ENCODE results near the gene MYL6. TPM values are rescaled to one million over a fixed set of nuclear protein-coding genes. Genes with fewer than 3 reads are reported as not detected.

Gene MYL6
- polyA plus RNA-seq, 1 experiment = 5,667 TPM

- Histone ChIP-seq H3K36me3 (ENCODE audit: control insufficient read depth, insufficient read depth, low read length) (peaks cover 38% of the 10 kb centered on the region), H3K27me3 (ENCODE audit: control insufficient read depth, insufficient read depth, low read length) (no peaks in the 10 kb centered on the region), H3K4me3 (ENCODE audit: low read depth, low read length) (no peak overlapping the region)
- ChIA-PET CTCF (interaction anchor here (0.8 to 8.7 kb wide), 3 partner anchors 17 to 45 kb away, joined by 3 to 56 read pairs (median 5); partner anchors contain the start of gene SMARCC2), POLR2A (no interaction called here)
- DNase-seq (ENCODE audit: low read depth) = no peak
- TF ChIP-seq, protein P1, sequence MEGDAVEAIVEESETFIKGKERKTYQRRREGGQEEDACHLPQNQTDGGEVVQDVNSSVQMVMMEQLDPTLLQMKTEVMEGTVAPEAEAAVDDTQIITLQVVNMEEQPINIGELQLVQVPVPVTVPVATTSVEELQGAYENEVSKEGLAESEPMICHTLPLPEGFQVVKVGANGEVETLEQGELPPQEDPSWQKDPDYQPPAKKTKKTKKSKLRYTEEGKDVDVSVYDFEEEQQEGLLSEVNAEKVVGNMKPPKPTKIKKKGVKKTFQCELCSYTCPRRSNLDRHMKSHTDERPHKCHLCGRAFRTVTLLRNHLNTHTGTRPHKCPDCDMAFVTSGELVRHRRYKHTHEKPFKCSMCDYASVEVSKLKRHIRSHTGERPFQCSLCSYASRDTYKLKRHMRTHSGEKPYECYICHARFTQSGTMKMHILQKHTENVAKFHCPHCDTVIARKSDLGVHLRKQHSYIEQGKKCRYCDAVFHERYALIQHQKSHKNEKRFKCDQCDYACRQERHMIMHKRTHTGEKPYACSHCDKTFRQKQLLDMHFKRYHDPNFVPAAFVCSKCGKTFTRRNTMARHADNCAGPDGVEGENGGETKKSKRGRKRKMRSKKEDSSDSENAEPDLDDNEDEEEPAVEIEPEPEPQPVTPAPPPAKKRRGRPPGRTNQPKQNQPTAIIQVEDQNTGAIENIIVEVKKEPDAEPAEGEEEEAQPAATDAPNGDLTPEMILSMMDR (IDR thresholded peaks at IDR 0.05; ENCODE audit: insufficient read depth, low read depth, low read length) = no peak
These were observed 6.2 kb downstream of the MYL6 start for GRCh38 chr12:56164345-56164729.

DNA sequence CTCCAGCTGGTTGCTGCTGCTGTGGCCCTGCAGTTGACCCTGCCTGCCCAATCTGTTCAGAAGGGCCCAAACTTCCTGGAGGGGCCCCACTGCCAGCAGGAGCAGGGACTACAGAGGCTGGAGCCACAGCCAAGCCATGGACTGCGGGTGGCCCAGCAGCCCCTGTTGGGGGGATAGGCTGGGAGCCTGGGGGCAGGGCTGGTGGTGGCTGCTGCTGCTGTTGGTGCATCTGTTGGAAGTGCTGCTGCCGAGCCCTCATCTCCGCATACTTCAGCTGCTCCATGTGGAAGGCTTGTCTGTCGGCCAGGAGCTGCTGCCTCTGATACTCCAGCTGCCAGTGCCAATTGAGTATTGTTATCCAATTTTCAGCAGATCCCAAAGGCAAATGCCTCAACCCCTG, 7.2 kb downstream of the MYL6 start:
- no peak overlapping the region for H3K4me3 ChIP-seq (ENCODE audit: low read depth, low read length)
- ChIA-PET POLR2A (no interaction called here), CTCF (interaction anchor here (1.4 to 8.7 kb wide), 3 partner anchors 23 to 46 kb away, joined by 5 to 56 read pairs (median 5); partner anchors contain the start of gene SMARCC2)
- peaks cover 36% of the 10 kb centered on the region for H3K36me3 ChIP-seq (ENCODE audit: control insufficient read depth, insufficient read depth, low read length)
- DNase-seq (ENCODE audit: low read depth) = no peak
- H3K27me3 ChIP-seq (ENCODE audit: control insufficient read depth, insufficient read depth, low read length) = no peaks in the 10 kb centered on the region
- TF ChIP-seq, protein P1 (IDR thresholded peaks at IDR 0.05; ENCODE audit: insufficient read depth, low read depth, low read length) = no peak

DNA sequence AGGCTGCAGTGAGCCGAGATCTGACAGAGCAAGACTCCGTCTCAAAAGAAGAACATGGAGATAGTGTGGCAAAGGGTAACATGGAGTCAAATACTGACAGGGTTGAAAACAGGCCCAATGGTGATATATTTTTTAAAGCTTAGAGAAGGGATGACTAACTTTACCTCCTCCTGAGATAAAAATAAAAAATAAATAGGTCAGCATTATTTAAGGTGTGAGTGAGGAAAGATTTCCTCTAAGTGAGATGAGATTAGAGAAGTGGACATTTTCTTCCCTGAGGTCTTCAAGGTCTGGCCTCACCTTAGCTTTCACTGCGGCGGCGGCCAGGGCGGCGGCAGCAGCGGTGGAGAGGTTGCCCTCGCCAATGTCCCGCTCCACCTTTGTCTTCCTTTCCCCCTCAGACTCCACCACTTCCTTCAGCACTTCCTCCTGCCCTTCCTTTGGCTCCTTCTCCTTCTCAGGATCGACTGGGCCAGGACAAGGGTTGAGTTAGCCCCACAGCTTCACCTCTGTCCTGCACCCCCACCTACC, 11.1 kb downstream of the MYL6 start:
- ChIA-PET CTCF (no interaction called here), POLR2A (no interaction called here)
- DNase-seq (ENCODE audit: low read depth) = no peak

DNA sequence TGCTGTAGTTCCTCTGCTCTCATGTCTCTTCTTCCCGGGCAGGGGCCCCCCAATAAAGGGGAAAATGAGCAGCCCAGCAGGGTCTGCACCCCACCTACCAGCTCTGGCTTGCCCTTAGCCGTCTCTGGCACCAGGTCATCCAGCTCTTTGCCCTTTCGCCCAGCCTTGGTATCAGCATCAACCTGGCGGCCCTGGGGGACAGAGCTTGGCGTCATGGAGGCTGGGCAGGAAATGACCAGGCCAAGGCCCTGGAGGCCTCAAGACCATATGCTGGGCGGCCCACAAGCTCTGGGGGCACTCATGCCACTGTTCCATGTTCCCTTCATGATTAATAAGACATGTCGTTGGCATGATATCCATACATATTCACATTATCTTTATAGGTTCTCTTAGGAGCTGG, 14.7 kb downstream of the MYL6 start:
- ChIA-PET POLR2A (no interaction called here), CTCF (no interaction called here)
- TF ChIP-seq, protein P1 (IDR thresholded peaks at IDR 0.05; ENCODE audit: insufficient read depth, low read depth, low read length) = no peak
- Histone ChIP-seq H3K4me3 (ENCODE audit: low read depth, low read length) (no peak overlapping the region), H3K36me3 (ENCODE audit: control insufficient read depth, insufficient read depth, low read length) (peaks cover 35% of the 10 kb centered on the region), H3K27me3 (ENCODE audit: control insufficient read depth, insufficient read depth, low read length) (no peaks in the 10 kb centered on the region)
- DNase-seq (ENCODE audit: low read depth) = no peak

More for the DNA sequence above, 11.1 kb downstream of the MYL6 start:
- H3K36me3 ChIP-seq (ENCODE audit: control insufficient read depth, insufficient read depth, low read length) = peaks cover 40% of the 10 kb centered on the region
- no peak overlapping the region for H3K4me3 ChIP-seq (ENCODE audit: low read depth, low read length)
- H3K27me3 ChIP-seq (ENCODE audit: control insufficient read depth, insufficient read depth, low read length) = no peaks in the 10 kb centered on the region
- TF ChIP-seq, protein P1 (IDR thresholded peaks at IDR 0.05; ENCODE audit: insufficient read depth, low read depth, low read length) = no peak

DNA sequence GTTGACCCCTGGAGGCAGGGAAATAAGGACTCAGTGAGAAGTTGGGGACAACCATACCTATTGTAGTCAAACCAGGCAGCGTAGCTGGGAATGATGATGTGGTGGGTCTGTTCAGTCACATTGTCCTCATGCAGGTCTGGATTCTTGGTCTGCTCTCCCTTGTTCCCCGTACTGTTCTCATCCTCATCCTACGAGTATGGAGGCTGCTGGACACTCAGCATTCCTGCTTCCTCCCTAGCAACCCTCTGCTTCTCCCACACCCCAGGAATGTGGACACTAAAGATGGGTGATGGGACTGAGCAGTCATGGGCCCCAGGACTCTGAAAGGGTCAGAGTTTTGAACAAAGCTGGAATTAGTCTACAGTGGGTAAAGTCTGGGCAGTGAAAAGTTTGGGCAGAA, 20.2 kb downstream of the MYL6 start:
- DNase-seq (ENCODE audit: low read depth) = no peak
- TF ChIP-seq, protein P1 (IDR thresholded peaks at IDR 0.05; ENCODE audit: insufficient read depth, low read depth, low read length) = no peak
- Histone ChIP-seq H3K4me3 (ENCODE audit: low read depth, low read length) (no peak overlapping the region), H3K36me3 (ENCODE audit: control insufficient read depth, insufficient read depth, low read length) (peaks cover 31% of the 10 kb centered on the region), H3K27me3 (ENCODE audit: control insufficient read depth, insufficient read depth, low read length) (no peaks in the 10 kb centered on the region)
- CTCF ChIA-PET = interaction anchor here (0.6 to 2.8 kb wide), 2 partner anchors 11 to 361 kb away, joined by 3 to 16 read pairs; partner anchors contain the start of gene SMARCC2
- POLR2A ChIA-PET = interaction anchor here (1.1 kb wide), 1 partner anchor 19 kb away, joined by 3 read pairs; no protein-coding TSS in a partner anchor

Data from BJ (cell line).